ENCODE results near the gene TNFRSF18. TPM values are rescaled to one million over a fixed set of nuclear protein-coding genes. Genes with fewer than 3 reads are reported as not detected.

The TNFRSF18 gene
- total RNA-seq, 3 donors from 2014 or later: 1.6 to 2.2 (median 2.2) TPM

DNA sequence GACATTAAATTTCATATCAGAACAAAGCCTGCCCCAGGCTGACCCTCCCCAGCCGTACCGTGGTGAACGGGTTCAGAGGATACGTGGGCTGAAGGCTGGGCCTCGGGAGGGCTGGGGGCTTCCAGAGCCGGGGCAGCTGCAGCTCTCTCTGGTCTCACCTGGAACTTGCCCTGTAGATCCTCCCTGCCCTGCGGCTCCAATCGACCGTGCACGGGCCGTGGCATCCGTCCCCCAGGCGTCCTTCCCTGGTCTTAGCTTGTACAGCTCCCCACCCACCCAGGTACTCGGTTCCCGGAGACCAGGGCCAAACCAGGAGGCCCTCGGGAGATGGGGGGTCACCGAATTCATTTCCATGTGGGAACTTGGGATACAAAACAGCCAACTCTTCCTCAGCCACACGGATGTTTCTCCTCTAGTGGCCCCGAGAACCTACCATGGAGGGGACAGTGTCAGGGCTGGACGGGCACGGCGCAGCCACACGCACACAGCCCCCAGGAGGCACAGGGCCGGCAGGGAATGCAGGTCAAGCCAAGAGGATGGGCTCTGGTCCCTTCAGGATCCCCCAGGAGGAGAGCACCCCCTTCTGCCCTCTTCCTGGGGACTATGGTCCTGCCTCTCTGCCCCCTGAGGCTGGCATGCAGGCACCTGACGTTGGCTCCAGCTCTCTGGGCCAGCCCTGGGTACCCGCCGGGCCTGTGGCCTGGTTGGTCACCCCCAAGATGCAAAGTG, 28.8 kb upstream of the TNFRSF18 start:
- intact Hi-C loops (cut with DNase I, micrococcal nuclease): no loop called here
- ATAC-seq (no peak), DNase-seq (no peak)
- Histone ChIP-seq H3K4me3 (no peak overlapping the region), H3K9me3 (no peaks in the 10 kb centered on the region), H3K36me3 (ENCODE audit: low read depth) (no peaks in the 10 kb centered on the region), H3K4me1 (ENCODE audit: low read depth) (peaks cover 33% of the 10 kb centered on the region)
- no peak for TF ChIP-seq CTCF (IDR thresholded peaks at IDR 0.05)

GRCh38 chr1:1234180-1234808, 27.9 kb upstream of the TNFRSF18 start:
- DNase-seq (no peak), ATAC-seq (no peak)
- TF ChIP-seq CTCF (IDR thresholded peaks at IDR 0.05): no peak
- intact Hi-C loops (cut with DNase I, micrococcal nuclease): no loop called here
- Histone ChIP-seq H3K36me3 (ENCODE audit: low read depth) (no peaks in the 10 kb centered on the region), H3K4me3 (no peak overlapping the region), H3K4me1 (ENCODE audit: low read depth) (peaks cover 42% of the 10 kb centered on the region), H3K9me3 (no peaks in the 10 kb centered on the region)

DNA sequence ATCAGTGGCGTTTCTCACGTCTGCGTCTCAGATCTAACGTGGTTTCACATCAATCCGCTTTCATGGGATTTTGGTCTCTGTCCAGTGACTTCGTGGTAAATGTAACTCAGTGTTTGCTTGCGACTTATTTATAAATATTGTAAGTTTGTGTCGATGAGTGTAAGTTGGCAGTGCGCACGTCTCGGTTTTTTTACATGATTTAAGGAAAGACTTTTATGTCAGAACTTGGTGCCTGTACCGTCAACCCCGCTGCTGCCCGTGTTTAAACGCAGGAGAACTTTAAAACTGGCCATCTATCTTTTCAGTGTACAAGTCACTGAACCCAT, 27.1 kb upstream of the TNFRSF18 start:
- ATAC-seq (no peak), DNase-seq (no peak)
- intact Hi-C loops (cut with DNase I, micrococcal nuclease): no loop called here
- H3K4me1 ChIP-seq (ENCODE audit: low read depth): peaks cover 44% of the 10 kb centered on the region
- no peak overlapping the region for H3K4me3 ChIP-seq
- peaks cover 2% of the 10 kb centered on the region for H3K36me3 ChIP-seq (ENCODE audit: low read depth)
- no peak for TF ChIP-seq CTCF (IDR thresholded peaks at IDR 0.05)
- H3K9me3 ChIP-seq: no peaks in the 10 kb centered on the region

DNA sequence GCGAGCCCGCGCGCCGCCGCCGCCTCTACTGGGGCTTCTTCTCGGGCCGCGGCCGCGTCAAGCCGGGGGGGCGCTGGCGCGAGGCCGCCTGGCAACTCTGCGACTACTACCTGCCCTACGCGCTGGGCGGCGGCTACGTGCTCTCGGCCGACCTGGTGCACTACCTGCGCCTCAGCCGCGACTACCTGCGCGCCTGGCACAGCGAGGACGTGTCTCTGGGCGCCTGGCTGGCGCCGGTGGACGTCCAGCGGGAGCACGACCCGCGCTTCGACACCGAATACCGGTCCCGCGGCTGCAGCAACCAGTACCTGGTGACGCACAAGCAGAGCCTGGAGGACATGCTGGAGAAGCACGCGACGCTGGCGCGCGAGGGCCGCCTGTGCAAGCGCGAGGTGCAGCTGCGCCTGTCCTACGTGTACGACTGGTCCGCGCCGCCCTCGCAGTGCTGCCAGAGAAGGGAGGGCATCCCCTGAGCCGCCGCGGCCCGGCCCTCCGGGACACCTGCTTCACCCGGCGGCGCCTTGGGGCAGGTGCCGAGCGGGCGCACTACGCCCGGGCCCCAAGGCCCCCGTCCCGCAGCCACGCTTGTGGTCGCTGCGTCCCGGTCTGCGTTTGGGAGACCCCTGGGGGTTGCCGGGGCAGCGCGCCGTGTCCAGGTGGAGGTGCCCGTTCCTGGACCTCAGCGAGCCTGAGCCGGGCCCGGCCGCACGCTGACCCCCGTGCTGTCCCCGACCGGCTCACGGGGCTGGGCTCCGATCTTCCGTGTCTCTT, 26.6 kb upstream of the TNFRSF18 start:
- peaks cover 3% of the 10 kb centered on the region for H3K36me3 ChIP-seq (ENCODE audit: low read depth)
- ATAC-seq (no peak), DNase-seq (peak in 1 of 3 donors; percentile 68)
- H3K9me3 ChIP-seq: no peaks in the 10 kb centered on the region
- peaks cover 38% of the 10 kb centered on the region for H3K4me1 ChIP-seq (ENCODE audit: low read depth)
- TF ChIP-seq CTCF (IDR thresholded peaks at IDR 0.05): no peak
- no peak overlapping the region for H3K4me3 ChIP-seq
- intact Hi-C loops (cut with DNase I, micrococcal nuclease): no loop called here

DNA sequence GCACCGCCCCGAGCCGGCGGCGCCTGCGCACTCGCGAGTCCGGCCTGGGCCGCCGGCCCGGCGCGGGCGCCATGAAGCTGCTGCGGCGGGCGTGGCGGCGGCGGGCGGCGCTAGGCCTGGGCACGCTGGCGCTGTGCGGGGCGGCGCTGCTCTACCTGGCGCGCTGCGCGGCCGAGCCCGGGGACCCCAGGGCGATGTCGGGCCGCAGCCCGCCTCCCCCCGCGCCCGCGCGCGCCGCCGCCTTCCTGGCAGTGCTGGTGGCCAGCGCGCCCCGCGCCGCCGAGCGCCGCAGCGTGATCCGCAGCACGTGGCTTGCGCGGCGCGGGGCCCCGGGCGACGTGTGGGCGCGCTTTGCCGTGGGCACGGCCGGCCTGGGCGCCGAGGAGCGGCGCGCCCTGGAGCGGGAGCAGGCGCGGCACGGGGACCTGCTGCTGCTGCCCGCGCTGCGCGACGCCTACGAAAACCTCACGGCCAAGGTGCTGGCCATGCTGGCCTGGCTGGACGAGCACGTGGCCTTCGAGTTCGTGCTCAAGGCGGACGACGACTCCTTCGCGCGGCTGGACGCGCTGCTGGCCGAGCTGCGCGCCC, 25.9 kb upstream of the TNFRSF18 start, which contains the start of gene B3GALT6:
B3GALT6 (plus strand) TSS at position 30 of the 588 bp plus-strand sequence; CDS start at position 72, 42 bp downstream.
- peak in 1 of 3 donors; percentile 69 for DNase-seq
- Histone ChIP-seq H3K4me3 (peak within 1 kb of the TSS; percentile 98), H3K9me3 (no peaks in the 10 kb centered on the region), H3K4me1 (ENCODE audit: low read depth) (peaks cover 32% of the 10 kb centered on the region), H3K36me3 (ENCODE audit: low read depth) (peaks cover 3% of the 10 kb centered on the region)
- ATAC-seq: no peak
- no peak for TF ChIP-seq CTCF (IDR thresholded peaks at IDR 0.05)
- intact Hi-C loops (cut with DNase I, micrococcal nuclease): no loop called here
